Fibroblast of skin of scalp (primary cell): ENCODE measurements around the gene CCR5.
"Not testable (repeated sequence)": the region's sequence is repeated elsewhere in the genome, so short reads cannot be mapped to it uniquely, and the experiment has no call there.

ENCODE experiments used
- DNase-seq: peaks from one replicate; pipeline ENCODE4 v3.0.0-alpha.2; 2013

CCR5 gene

GRCh38 chr3:46386205-46386604 is 15.5 kb downstream of the CCR5 start:
- DNase-seq, result no peak

- not testable (repeated sequence) for DNase-seq
Observed at GRCh38 chr3:46388847-46389246, 18.1 kb downstream of the CCR5 start.

- no peak for DNase-seq
Observed at GRCh38 chr3:46389306-46389705, 18.6 kb downstream of the CCR5 start.

- not testable (repeated sequence) for DNase-seq
Observed at GRCh38 chr3:46391526-46391925, 20.8 kb downstream of the CCR5 start.

GRCh38 chr3:46393011-46393410 is 22.3 kb downstream of the CCR5 start:
- no peak for DNase-seq

- no peak for DNase-seq
Observed at GRCh38 chr3:46393554-46394434, 23.0 kb downstream of the CCR5 start.

GRCh38 chr3:46395210-46395661 is 24.5 kb downstream of the CCR5 start:
- DNase-seq, result no peak

- DNase-seq, result no peak
Observed at GRCh38 chr3:46395766-46396530, 25.2 kb downstream of the CCR5 start.

GRCh38 chr3:46397111-46397510 is 26.4 kb downstream of the CCR5 start:
- no peak for DNase-seq

- DNase-seq, result no peak
Observed at GRCh38 chr3:46398186-46398955, 27.6 kb downstream of the CCR5 start.

GRCh38 chr3:46399098-46399497 is 28.4 kb downstream of the CCR5 start:
- DNase-seq, result no peak

- DNase-seq, result peak; percentile 29
Observed at GRCh38 chr3:46399557-46399956, 28.8 kb downstream of the CCR5 start.

GRCh38 chr3:46400000-46400734 is 29.4 kb downstream of the CCR5 start:
- peak; percentile 84 for DNase-seq

GRCh38 chr3:46400846-46401245 is 30.1 kb downstream of the CCR5 start:
- no peak for DNase-seq

- no peak for DNase-seq
Observed at GRCh38 chr3:46401579-46401978, 30.8 kb downstream of the CCR5 start.

- DNase-seq, result not testable (repeated sequence)
Observed at GRCh38 chr3:46402902-46403301, 32.2 kb downstream of the CCR5 start.

- no peak for DNase-seq
Observed at GRCh38 chr3:46405301-46406019, 34.7 kb downstream of the CCR5 start.

- DNase-seq, result no peak
Observed at GRCh38 chr3:46406443-46406787, 35.7 kb downstream of the CCR5 start.

GRCh38 chr3:46406788-46407611 is 36.3 kb downstream of the CCR5 start, which contains the start of the genes CCR5AS and CCRL2:
Gene CCR5AS, minus strand, starts transcription at chr3:46407066.
Gene CCRL2, plus strand, starts transcription at chr3:46407259. Its CDS starts 821 bp downstream, at chr3:46408080.
- DNase-seq, result peak; percentile 58

- no peak for DNase-seq
Observed at GRCh38 chr3:46407970-46408369, 37.2 kb downstream of the CCR5 start.
